HG03045 (cell line): ENCODE results near the gene ARHGAP31.
"Not testable (repeated sequence)": the region's sequence is repeated elsewhere in the genome, so short reads cannot be mapped to it uniquely, and the experiment has no call there.

Source experiments
- ATAC-seq: cut with Tn5 transposase; IDR thresholded peaks from one replicate; pipeline ENCODE4 v1.9.1; 2021; ENCODE audit warnings: mild to moderate bottlenecking, moderate library complexity; ENCODE audit not compliant: unreplicated experiment

ARHGAP31 gene

DNA sequence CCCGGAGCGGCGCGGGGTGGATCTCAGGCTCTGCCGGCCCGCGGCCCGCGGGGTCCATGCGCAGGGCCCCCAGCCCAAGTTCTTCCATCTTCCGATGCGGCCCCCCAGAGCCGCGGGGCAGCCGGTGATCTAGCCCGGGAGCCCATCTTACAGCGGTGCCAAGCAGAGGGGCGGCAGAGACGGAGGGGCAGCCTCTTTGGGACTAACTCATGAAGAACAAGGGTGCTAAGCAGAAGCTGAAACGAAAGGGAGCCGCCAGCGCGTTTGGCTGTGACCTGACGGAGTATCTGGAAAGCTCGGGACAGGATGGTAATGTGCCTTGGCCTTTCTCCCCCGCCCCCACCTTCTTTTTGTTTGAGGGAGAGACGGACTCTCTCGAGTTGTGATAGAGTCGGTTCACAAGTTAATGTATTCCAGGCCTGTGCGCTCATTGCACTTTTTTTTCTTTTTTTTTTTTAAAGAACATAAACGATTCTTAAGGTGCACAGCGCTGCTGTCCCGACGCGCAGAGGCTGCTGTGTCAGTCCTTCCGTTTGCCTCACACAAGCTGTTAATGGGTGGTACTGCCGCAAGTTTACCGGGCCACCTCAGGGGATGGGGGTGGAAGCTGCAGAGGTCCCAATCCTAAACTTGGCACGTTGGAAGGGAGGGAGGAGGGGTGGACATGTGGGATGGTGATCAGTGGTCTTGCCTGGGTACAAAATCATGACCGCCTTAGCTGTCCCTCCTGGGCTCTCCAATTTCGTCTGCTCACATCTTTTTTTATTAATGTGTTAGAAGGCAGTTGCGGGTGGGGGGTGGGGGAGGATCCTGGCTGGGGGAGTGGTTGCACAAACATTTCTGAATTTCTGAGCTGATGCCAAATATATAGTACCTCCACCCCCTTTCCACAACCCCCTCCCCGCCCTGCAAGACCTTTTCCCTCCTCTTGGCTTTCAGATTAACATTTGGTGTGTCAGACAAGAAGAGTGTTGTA is 801 bp downstream of the ARHGAP31 start:
- peak; percentile 39 for ATAC-seq

- no peak for ATAC-seq
Measured at GRCh38 chr3:119295816-119296726, 1.9 kb downstream of the ARHGAP31 start.

DNA sequence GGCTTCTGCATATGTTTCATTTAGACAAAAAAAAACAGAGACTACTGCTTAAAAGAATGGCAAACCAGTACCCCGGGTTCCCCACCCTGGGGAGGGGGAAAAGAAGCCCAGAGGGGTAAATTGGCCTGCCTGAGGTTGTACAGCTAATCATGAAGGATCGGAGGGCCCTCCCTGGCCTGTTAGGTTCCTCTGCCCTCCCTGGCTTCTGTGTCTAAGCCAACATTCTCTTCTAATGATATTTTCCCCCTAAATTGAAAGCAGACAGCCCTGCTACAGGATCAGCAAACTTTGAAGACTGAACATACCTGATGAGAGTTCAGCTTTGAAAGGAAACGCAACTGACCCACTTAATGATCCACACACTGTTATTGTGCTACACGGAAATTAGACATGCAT is 2.5 kb downstream of the ARHGAP31 start:
- no peak for ATAC-seq

- ATAC-seq = no peak
Measured at GRCh38 chr3:119297169-119297568, 3.0 kb downstream of the ARHGAP31 start.

DNA sequence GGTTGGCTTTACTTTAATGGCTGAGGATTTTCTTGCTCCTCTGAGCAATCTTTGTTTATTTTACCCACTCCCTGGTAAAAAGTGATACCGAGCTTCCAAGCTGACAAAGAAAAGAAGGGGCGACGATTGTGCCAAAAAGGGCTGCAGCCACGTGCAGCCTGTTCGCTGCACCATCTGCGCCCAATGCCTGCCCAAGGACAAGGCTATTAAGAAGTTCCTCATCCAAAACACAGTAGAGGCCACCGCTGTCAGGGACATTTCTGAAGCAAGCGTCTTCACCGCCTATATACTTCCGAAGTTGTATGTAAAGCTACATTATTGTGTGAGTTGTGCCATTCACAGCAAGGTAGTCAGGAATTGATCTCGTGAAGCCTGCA is 4.4 kb downstream of the ARHGAP31 start:
- no peak for ATAC-seq

GRCh38 chr3:119300991-119301391 is 6.8 kb downstream of the ARHGAP31 start:
- ATAC-seq = no peak

GRCh38 chr3:119301662-119302061 is 7.5 kb downstream of the ARHGAP31 start:
- ATAC-seq = no peak

- peak; percentile 69 for ATAC-seq
Measured at GRCh38 chr3:119302697-119303551, 8.7 kb downstream of the ARHGAP31 start.

DNA sequence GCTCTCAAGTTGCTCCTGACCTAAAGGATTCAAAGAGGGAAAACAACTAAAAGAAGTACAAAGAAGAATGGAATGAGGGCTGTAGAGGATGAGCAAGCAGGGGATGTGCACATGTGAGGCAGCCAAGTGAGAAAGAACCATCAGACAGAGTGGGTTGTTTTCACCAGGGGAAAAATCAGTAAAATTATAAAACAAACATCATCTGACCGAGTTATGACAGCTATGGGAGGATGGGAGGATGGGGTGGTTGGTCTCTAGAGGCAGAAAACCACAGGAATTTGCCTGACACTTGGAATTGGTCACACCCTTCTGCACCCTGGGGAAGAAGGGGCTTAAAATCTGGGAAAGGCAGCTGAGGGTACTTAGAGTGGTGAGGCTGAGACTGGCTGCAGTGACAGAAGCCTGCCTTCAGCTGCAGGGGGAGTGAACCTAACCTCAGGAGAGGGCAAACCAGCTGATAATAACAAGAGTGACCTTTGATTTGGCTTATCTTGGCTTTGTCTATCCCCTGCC is 10.1 kb downstream of the ARHGAP31 start:
- no peak for ATAC-seq

DNA sequence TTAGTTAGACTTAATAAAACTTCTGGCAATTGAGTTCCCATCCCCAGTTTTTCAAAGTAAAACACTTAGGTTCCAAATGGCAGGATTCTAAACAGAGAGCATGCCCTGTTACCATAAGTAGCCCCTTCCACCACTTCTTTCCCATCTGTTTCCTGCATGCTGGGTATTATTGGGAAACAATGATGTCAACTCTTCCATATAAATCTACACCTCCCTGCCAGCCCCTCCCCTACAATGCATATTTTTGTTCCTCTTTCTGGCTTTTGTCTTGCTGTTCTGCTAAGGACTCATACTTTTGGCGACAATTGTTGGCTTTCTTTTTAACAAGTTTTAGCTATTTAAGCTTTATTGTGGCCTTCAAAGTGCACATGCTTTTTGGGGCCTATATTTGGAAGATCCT is 11.1 kb downstream of the ARHGAP31 start:
- ATAC-seq = no peak

DNA sequence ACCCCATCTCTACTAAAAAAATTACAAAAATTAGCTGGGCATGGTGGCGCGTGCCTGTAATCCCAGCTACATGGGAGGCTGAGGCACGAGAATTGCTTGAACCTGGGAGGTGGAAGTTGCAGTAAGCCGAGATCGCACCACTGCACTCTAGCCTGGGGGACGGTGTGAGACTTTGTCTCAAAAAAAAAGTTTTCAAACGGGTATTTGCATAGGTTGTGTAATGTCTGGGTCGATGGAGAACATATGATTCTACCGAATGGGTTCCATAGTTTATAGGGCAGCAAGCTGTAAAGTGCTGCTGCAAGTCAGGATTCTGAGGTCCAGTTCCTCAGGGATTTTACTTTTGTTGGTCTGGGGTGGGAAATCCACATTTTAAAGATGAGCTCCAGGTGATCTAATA is 12.2 kb downstream of the ARHGAP31 start:
- not testable (repeated sequence) for ATAC-seq

DNA sequence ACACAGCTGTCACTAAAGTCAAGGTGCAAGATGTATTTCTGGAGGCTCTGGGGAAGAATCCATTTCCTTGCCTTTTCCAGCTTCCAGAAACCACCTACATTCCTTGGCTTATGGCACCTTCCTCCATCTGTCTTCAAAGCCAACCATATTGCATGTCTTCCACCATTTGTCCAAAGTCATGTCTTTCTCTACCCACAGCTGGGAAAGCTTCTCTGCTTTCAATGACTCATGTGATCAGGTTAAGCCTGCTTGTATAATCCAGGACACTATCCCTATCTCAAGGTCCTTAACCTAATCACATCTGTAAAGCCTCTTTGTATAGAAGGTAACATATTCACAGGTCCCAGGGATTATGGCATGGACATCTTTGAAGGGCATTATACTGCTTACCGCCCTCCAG is 14.2 kb downstream of the ARHGAP31 start:
- ATAC-seq = no peak

GRCh38 chr3:119309591-119309990 is 15.4 kb downstream of the ARHGAP31 start:
- no peak for ATAC-seq

GRCh38 chr3:119310071-119310470 is 15.9 kb downstream of the ARHGAP31 start:
- no peak for ATAC-seq

- ATAC-seq = no peak
Measured at GRCh38 chr3:119311081-119311925, 17.1 kb downstream of the ARHGAP31 start.

DNA sequence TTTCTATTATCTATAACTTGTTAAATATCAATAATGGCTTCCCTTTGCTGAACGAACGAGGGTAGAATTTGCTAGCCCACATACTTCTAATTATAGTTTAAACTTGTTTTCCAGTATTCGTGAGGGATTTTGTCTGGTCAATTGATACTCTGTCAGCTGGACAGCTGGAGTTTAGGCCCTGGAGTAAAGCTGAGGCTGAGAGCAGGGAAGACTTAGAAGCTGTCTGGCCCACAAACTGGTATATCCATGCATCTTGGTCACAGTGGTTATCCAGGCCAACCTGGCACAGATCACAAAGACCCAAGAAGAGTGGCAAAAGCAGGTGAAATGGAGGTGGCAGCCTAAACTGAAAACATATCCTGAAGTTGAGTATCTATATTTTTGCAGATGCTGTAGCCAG is 19.3 kb downstream of the ARHGAP31 start:
- no peak for ATAC-seq

- no peak for ATAC-seq
Measured at GRCh38 chr3:119314821-119315220, 20.6 kb downstream of the ARHGAP31 start.

DNA sequence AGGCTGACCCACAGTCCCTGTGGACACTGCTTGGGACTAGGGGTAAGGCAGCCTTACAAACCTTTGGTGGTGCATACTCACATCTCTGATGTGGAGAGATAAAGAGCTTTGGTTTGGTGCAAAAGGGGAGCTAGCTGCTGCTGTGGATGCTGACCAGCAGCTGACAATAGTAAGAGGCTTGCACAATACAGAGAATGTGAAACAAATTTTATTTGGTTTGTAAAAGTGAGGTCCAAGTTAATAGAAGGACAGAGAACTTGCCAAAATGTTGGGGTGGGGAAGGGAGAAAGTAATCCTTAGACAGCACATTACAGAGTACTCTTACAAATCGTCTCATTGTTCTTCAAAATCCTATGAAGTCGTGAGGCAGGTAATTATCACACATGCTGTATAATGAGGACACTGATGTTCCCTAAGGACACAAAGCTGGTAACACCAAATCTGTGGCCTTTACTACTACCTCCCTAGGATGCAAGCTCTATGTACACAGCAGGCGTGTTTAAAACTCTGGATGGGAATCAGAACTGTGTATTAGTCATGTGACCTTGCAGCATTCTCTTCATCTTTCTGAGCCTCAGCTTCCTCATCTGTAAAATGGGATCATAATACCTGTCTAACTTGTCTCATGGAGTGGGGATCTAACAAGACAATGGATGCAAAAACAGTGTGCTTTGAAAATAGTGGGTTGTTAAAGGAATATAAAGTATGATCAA is 21.6 kb downstream of the ARHGAP31 start:
- ATAC-seq = no peak

DNA sequence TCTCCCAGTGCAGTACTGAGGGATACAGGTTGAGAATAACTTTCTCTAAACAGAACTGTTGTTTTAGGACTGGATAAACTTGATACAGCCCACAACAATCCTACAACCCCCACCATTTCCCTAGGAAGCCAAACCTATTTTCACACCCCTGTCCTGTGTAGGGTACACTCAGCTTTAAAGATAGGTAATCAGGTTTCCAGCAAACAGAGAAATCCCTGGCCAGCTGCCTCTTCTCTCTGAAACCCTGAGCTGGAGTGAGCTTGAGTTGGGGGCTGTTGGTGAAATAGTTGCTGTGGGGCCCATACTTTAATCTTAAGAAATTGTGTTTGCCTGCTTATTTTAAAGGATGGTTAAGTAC is 22.1 kb downstream of the ARHGAP31 start:
- ATAC-seq = no peak
